Coronary artery (tissue), 2 donors: ENCODE measurements around the gene ACBD6.

Experiments used
- DNase-seq: peaks from one replicate; pipeline ENCODE4 v3.0.0-alpha.2; 2017; ENCODE audit warnings: low spot score
- H3K27ac ChIP-seq, 2 donors: fragments of 200-600 bp; sonication (generic); one replicate each; pipeline ENCODE4 v1.5.1; 2016 to 2019
- H3K4me3 ChIP-seq: fragments of 200-600 bp; sonication (generic); 2 replicates; pipeline ENCODE4 v1.5.1; 2016; ENCODE audit warnings: mild to moderate bottlenecking, moderate library complexity
- TF ChIP-seq, protein P1 (sequence below): fragments of 200-600 bp; sonication (generic); IDR thresholded peaks from one replicate; pipeline ENCODE4 v1.5.1; 2019; ENCODE audit warnings: antibody characterized with exemption

Gene ACBD6

DNA sequence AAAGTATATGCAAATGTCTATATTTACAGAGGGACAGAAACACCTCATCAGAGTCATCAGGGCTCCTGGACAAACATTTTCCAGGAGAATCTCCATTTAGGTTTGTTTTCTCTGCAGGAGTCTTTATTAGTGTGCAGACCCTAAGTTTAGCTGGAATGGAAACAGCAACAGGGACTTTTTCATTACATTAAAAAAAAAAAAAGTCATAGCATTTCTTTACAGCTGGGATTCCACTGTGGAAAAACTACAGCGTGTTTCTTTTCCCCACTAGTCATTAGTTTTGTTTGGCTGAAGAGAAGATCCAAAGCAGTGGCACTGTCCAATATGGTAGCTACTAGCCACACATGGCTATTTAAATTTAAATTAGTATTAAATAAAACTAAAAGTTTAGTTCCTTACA lies 222.7 kb downstream of the ACBD6 start:
- no peak overlapping the region for H3K4me3 ChIP-seq
- TF ChIP-seq, protein P1, sequence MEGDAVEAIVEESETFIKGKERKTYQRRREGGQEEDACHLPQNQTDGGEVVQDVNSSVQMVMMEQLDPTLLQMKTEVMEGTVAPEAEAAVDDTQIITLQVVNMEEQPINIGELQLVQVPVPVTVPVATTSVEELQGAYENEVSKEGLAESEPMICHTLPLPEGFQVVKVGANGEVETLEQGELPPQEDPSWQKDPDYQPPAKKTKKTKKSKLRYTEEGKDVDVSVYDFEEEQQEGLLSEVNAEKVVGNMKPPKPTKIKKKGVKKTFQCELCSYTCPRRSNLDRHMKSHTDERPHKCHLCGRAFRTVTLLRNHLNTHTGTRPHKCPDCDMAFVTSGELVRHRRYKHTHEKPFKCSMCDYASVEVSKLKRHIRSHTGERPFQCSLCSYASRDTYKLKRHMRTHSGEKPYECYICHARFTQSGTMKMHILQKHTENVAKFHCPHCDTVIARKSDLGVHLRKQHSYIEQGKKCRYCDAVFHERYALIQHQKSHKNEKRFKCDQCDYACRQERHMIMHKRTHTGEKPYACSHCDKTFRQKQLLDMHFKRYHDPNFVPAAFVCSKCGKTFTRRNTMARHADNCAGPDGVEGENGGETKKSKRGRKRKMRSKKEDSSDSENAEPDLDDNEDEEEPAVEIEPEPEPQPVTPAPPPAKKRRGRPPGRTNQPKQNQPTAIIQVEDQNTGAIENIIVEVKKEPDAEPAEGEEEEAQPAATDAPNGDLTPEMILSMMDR: no peak
- H3K27ac ChIP-seq: no peak overlapping the region
- DNase-seq: no peak

DNA sequence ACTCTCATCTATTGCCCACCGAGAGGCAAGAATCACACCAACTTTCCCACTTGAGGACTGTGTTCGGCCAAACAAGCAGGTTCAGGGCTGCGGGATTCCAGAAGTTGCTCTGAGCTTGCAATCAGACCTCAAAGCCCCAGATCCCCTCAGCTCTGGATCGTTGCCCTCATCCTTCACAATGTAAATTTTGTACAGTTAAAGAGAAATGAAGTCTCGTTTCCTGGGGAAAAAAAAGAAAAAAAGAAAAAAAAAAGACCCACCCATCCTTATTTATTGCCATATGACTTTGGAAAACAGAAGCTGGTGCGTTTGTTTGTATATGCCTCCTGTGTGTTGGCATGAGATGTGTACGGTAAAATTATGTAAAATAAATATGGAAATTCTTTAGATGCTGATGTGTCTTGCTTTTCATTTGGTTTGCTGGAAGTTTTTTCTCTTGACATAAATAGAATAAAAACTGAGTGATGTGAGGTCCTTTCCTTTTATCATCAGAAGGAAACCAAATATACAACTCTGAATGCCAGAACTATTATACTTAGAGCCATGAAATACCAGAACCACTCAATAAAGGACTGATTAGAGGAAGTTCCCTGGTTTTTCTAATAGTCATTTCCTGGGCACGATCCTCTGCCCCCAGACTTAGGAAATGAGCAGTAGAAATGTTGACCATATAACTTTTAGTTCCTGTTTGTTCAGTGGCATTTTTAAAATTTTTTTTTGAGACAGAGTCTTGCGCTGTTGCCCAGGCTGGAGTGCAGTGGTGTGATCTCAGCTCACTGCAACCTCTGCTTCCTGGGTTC lies 223.6 kb downstream of the ACBD6 start:
- TF ChIP-seq, protein P1: no peak
- Histone ChIP-seq H3K27ac (peak overlapping the region in 1 of 2 donors; percentile 50), H3K4me3 (no peak overlapping the region)
- DNase-seq: no peak

DNA sequence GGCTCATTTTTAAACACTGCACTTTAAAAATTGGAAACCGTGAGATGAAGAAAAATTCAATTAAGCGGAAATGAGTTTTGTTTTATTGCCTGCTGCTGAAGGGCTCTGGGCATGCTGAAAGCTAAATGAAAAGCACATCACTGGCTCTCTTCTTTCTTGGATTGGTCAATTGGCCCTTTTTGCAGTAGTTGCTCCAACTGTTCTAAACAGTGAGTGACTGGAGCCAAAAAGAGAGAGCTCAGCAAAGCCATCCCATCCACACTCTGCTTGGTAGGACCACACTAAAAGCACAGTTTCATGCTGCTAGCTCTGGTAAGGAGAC lies 224.2 kb downstream of the ACBD6 start:
- no peak for DNase-seq
- peak overlapping the region in 1 of 2 donors; percentile 29 for H3K27ac ChIP-seq

DNA sequence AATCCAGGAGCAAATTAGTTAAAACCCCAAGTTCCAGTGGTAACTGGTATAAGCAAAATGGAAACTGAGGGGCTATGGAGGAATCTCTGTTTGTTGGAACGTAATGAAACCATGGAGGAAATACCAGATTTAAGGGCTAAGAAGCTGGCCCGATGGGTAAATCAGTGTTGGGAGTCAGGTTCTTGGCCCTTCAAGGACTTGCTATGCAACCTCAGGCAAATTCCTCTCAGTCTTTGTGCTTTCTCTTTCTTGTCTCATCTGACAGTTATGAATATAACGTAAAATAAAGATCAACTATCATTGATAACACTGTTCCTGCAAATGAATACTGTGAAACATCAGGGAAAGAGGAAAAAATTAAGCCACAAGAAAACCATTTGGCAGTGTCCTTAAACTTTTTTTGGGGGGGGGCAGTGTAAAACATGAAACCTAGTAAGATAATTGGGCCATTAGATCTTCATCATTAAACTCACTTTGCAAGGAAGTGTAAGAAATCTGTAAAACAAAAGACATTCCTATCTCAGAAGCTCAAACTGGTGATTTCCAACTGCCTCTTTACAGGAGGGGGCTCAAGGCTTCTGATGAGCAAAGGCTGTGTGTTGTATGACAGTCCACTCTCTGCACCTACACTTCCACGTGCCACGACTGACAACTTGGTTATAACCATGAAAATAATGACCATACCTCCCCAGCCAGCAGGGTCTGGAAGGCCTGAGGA lies 224.7 kb downstream of the ACBD6 start:
- no peak for DNase-seq
- TF ChIP-seq, protein P1: no peak
- Histone ChIP-seq H3K4me3 (no peak overlapping the region), H3K27ac (no peak overlapping the region)

More for the DNA sequence above, 224.2 kb downstream of the ACBD6 start:
- H3K4me3 ChIP-seq: no peak overlapping the region
- TF ChIP-seq, protein P1: no peak

DNA sequence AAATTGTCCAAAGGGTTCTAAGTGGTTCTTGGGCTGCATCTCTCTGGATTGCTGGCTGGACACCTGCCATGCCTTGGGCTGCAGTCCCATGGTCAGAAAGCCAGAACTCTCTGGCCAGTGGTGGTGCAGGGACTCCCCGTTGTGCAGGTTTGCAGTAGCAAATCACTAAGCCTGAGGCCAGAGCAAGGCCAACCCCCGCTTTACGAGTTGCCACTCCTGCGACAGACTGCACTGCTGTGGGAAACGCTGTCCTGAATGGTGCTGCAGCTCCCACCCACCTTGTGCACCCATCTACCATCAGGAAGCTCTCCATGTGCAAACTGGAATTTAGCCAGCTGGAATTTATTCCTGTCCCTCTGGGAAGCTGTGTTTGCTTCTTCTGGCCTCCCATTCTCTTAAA lies 226.7 kb downstream of the ACBD6 start:
- DNase-seq: no peak
- Histone ChIP-seq H3K4me3 (no peak overlapping the region), H3K27ac (no peak overlapping the region)
- TF ChIP-seq, protein P1: no peak

DNA sequence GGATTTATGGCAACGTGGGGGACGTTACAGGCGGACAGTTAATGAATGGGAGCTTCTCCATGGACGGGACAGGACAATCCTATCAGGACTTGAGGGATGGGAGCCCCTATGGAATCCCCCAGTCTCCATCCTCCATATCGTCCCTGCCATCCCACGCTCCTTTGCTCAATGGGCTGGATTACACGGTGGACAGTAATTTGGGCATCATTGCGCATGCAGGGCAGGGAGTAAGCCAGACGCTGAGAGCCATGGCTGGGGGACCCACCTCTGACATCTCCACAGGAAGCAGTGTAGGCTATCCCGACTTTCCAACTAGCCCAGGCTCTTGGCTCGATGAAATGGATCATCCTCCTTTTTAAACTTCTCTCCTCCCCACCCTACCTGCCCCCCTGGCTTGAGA lies 228.2 kb downstream of the ACBD6 start:
- H3K4me3 ChIP-seq: no peak overlapping the region
- no peak for DNase-seq
- TF ChIP-seq, protein P1: no peak
- no peak overlapping the region for H3K27ac ChIP-seq

DNA sequence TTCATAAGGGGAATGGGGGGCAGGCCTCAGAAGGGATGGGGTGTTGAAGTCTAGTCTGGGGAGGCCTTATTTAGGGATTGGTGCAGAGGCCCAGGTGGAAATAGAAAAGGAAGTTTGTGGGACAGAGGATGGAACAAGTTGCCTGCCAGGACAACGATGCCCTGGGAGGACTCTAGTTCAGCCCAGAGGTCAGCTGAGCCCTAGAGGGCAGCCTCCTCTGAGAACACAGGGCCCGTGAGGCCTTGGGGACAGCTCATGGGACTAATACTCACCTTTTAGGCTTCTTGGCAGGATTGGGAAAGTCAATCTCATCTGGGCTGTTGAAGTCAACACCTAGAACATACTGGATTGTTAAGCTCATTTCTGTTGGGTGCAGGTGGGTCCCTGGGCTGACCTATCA lies 229.3 kb downstream of the ACBD6 start:
- no peak for DNase-seq
- no peak overlapping the region for H3K27ac ChIP-seq
- TF ChIP-seq, protein P1: no peak
- H3K4me3 ChIP-seq: no peak overlapping the region
